CD4-positive, alpha-beta T cell (primary cell): ENCODE measurements around the gene SLC5A2. TPM values are rescaled to one million over a fixed set of nuclear protein-coding genes. Genes with fewer than 3 reads are reported as not detected.

Experiments
- ATAC-seq: fragments of 200-7000 bp; cut with Tn5 transposase; one replicate; pipeline ENCODE4 v1.10.0; 2022; ENCODE audit warnings: mild to moderate bottlenecking; ENCODE audit not compliant: poor library complexity
- CTCF ChIA-PET: fragments of 350-600 bp; sonication (Branson Sonifier 250); formaldehyde crosslinking; loops from one replicate; lab custom pipeline; 2021; ENCODE audit warnings: antibody characterized with exemption, inconsistent platforms; lab: Charles Lee
- POLR2A ChIA-PET: fragments of 350-600 bp; sonication (Branson Sonifier 250); formaldehyde crosslinking; loops from one replicate; lab custom pipeline; 2021; ENCODE audit warnings: antibody characterized with exemption, inconsistent platforms; lab: Charles Lee
- DNase-seq, 14 experiments: peaks; one replicate each; pipeline ENCODE4 v3.0.0-alpha.2; 2013 to 2020; ENCODE audit warnings: mixed read lengths in 2 of 14
- H3K27ac ChIP-seq, 2 donors: one replicate each; pipeline versions ENCODE4 v1.5.1 to v1.7.0; 2013; ENCODE audit warnings: low read length in 2 of 2, low read depth in 1 of 2, mild to moderate bottlenecking in 1 of 2
- H3K27me3 ChIP-seq, 2 experiments: 1 replicate in 1 of 2; 2 replicates in 1 of 2; pipeline versions ENCODE4 v1.6.1 to v1.7.0; 2013; ENCODE audit warnings: low read length in 2 of 2, control low read depth in 1 of 2, mild to moderate bottlenecking in 1 of 2, moderate library complexity in 1 of 2; ENCODE audit not compliant: insufficient read depth in 2 of 2, control insufficient read depth in 1 of 2
- H3K36me3 ChIP-seq: one replicate; pipeline ENCODE4 v1.6.1; 2013; ENCODE audit warnings: low read length, control low read depth; ENCODE audit not compliant: insufficient read depth
- H3K4me1 ChIP-seq: one replicate; pipeline ENCODE4 v1.6.1; 2013; ENCODE audit warnings: low read length, control low read depth; ENCODE audit not compliant: insufficient read depth
- H3K4me3 ChIP-seq: one replicate; pipeline ENCODE4 v1.5.1; 2013; ENCODE audit warnings: mild to moderate bottlenecking, low read length, moderate library complexity
- H3K9me3 ChIP-seq, 2 experiments: 1 replicate in 1 of 2; 2 replicates in 1 of 2; pipeline versions ENCODE4 v1.6.1 to v1.7.0; 2013; ENCODE audit warnings: low read length in 2 of 2, mild to moderate bottlenecking in 2 of 2, control low read depth in 1 of 2, moderate library complexity in 1 of 2; ENCODE audit not compliant: control insufficient read depth in 1 of 2, insufficient read depth in 1 of 2
- H3K27ac Mint-ChIP-seq: one replicate; pipeline ENCODE4 v1.8.0; 2020; ENCODE audit warnings: mixed read lengths
- H3K27me3 Mint-ChIP-seq: one replicate; pipeline ENCODE4 v1.8.0; 2021; ENCODE audit warnings: mixed read lengths
- H3K36me3 Mint-ChIP-seq: one replicate; pipeline ENCODE4 v1.8.0; 2021; ENCODE audit warnings: low read depth, mixed read lengths
- H3K4me1 Mint-ChIP-seq: one replicate; pipeline ENCODE4 v1.8.0; 2021; ENCODE audit warnings: low read depth, mixed read lengths
- H3K4me3 Mint-ChIP-seq: one replicate; pipeline ENCODE4 v1.8.0; 2020; ENCODE audit warnings: mild to moderate bottlenecking, mixed read lengths
- H3K9me3 Mint-ChIP-seq: one replicate; pipeline ENCODE4 v1.8.0; 2020; ENCODE audit warnings: mixed read lengths
- CTCF ChIP-seq: fragments of 200-600 bp; IDR thresholded peaks from one replicate; pipeline ENCODE4 v1.8.0; 2022; ENCODE audit warnings: antibody characterized with exemption, mild to moderate bottlenecking
- intact Hi-C, 2 experiments: fragments of 100-400 bp; cut with DNase I in 1 of 2; cut with micrococcal nuclease in 1 of 2; formaldehyde crosslinking; loops; one replicate each; pipeline versions ENCODE4 v1.15.1 to v1.9.0; 2023 to 2025; cut with DNase I, micrococcal nuclease
- total RNA-seq, 174 experiments: library from RNA in 2 of 174; stranded (reverse) in 2 of 174; gene quantifications; one replicate each; pipeline ENCODE4 v1.2.3 and lab custom pipeline; 2021 to 2026

SLC5A2 gene
- total RNA-seq, 2 experiments from 2014 or later, result 4.1 to 5.3 TPM

- H3K4me1 ChIP-seq, result peaks cover 43% of the 10 kb centered on the region
- H3K9me3 ChIP-seq, result peaks cover 0 to 6% of the 10 kb centered on the region in 2 experiments
- no peak for ATAC-seq
- no peaks in the 10 kb centered on the region for H3K27me3 ChIP-seq
- H3K4me3 Mint-ChIP-seq, result no peak overlapping the region
- H3K27ac ChIP-seq, result no peak overlapping the region
- no peaks in the 10 kb centered on the region for H3K9me3 Mint-ChIP-seq
- DNase-seq, result peak in 2 of 14 experiments; percentile 52 to 67
- intact Hi-C loops, result no loop called here
- H3K27ac Mint-ChIP-seq, result peak overlapping the region; percentile 8
- peaks cover 5% of the 10 kb centered on the region for H3K36me3 ChIP-seq
- H3K36me3 Mint-ChIP-seq, result peaks cover 5% of the 10 kb centered on the region
- ChIA-PET POLR2A (no interaction called here), CTCF (no interaction called here)
- TF ChIP-seq CTCF, result no peak
- H3K4me3 ChIP-seq, result no peak overlapping the region
- no peaks in the 10 kb centered on the region for H3K27me3 Mint-ChIP-seq
- H3K4me1 Mint-ChIP-seq, result peaks cover 40% of the 10 kb centered on the region
These were observed 29.4 kb upstream of the SLC5A2 start for GRCh38 chr16:31453255-31454204.

- Mint-ChIP-seq H3K36me3 (peaks cover 11% of the 10 kb centered on the region), H3K27ac (peak overlapping the region; percentile 98), H3K9me3 (no peaks in the 10 kb centered on the region), H3K4me3 (peak overlapping the region; percentile 51), H3K4me1 (peaks cover 56% of the 10 kb centered on the region), H3K27me3 (no peaks in the 10 kb centered on the region)
- H3K36me3 ChIP-seq, result peaks cover 5% of the 10 kb centered on the region
- H3K27me3 ChIP-seq, result no peaks in the 10 kb centered on the region
- H3K9me3 ChIP-seq, result peaks cover 0 to 6% of the 10 kb centered on the region in 2 experiments
- CTCF ChIA-PET, result interaction anchor here (0.7 to 6.2 kb wide), 4 partner anchors 13 to 413 kb away, joined by 3 to 27 read pairs (median 6); partner anchors contain the start of gene ZNF843
- POLR2A ChIA-PET, result interaction anchor here (1.0 to 1.3 kb wide), 3 partner anchors 13 to 382 kb away, joined by 3 read pairs; partner anchors contain the start of genes ZNF646, ZNF668 and ZNF843
- peaks cover 57% of the 10 kb centered on the region for H3K4me1 ChIP-seq
- DNase-seq, result peak in 5 of 14 experiments; percentile 25 to 60 (median 36)
- ATAC-seq, result no peak
- H3K27ac ChIP-seq, result peak overlapping the region in 1 of 2 donors; percentile 24
- TF ChIP-seq CTCF, result no peak
- H3K4me3 ChIP-seq, result no peak overlapping the region
- intact Hi-C loops, result loop anchor here (5.0 kb wide), 2 partner anchors 242 to 412 kb away; no protein-coding TSS in a partner anchor
These were observed 27.2 kb upstream of the SLC5A2 start for GRCh38 chr16:31455601-31456314.

GRCh38 chr16:31456988-31457360 lies 25.9 kb upstream of the SLC5A2 start:
- ChIA-PET POLR2A (interaction anchor here (0.9 to 4.4 kb wide), 5 partner anchors 20 to 412 kb away, joined by 3 to 69 read pairs (median 27); partner anchors contain the start of genes FUS and RUSF1), CTCF (interaction anchor here (1.1 to 6.2 kb wide), 3 partner anchors 14 to 412 kb away, joined by 3 to 27 read pairs (median 7); partner anchors contain the start of gene ZNF843)
- peak in 1 of 14 experiments; percentile 27 for DNase-seq
- H3K36me3 ChIP-seq, result peaks cover 7% of the 10 kb centered on the region
- intact Hi-C loops, result loop anchor here (5.0 kb wide), 2 partner anchors 240 to 410 kb away; no protein-coding TSS in a partner anchor
- peaks cover 57% of the 10 kb centered on the region for H3K4me1 Mint-ChIP-seq
- H3K36me3 Mint-ChIP-seq, result peaks cover 11% of the 10 kb centered on the region
- H3K4me1 ChIP-seq, result peaks cover 61% of the 10 kb centered on the region
- no peaks in the 10 kb centered on the region for H3K27me3 ChIP-seq
- H3K27me3 Mint-ChIP-seq, result no peaks in the 10 kb centered on the region
- no peaks in the 10 kb centered on the region for H3K9me3 Mint-ChIP-seq
- no peak overlapping the region for H3K27ac ChIP-seq
- no peak for ATAC-seq
- H3K27ac Mint-ChIP-seq, result peak overlapping the region; percentile 98
- no peak overlapping the region for H3K4me3 ChIP-seq
- no peak for TF ChIP-seq CTCF
- H3K4me3 Mint-ChIP-seq, result no peak overlapping the region
- H3K9me3 ChIP-seq, result peaks cover 0 to 6% of the 10 kb centered on the region in 2 experiments
